ENCODE data around the gene SLCO2A1. TPM values are rescaled to one million over a fixed set of nuclear protein-coding genes. Genes with fewer than 3 reads are reported as not detected.

The SLCO2A1 gene
- total and polyA plus RNA-seq, 2 donors: 3.0 to 25.6 TPM

DNA sequence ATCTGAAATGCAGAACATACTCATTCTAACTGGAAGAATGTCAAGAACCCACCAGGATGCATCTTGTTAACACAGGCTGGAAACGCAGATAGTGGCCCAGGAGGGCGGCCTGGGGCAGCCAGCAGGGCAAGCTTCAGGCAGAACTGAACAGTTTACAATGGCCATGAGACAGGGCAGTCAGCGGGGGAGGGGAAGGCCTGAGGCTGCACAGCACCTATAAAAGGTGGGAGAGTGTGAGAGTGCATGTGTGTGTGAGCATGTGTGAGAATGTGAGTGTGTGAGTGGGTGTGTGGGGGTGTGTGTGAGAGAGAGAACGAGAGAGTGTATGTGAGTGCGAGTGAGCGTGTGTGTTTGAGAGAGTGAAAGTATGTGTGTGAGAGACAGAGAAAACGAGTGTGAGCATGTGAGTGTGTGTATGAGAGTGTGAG is 26.8 kb upstream of the SLCO2A1 start:
- Histone ChIP-seq H3K27ac (ENCODE audit: low read depth) (no peak overlapping the region), H3K4me3 (ENCODE audit: low read depth, low read length) (no peak overlapping the region), H3K36me3 (ENCODE audit: insufficient read depth) (no peaks in the 10 kb centered on the region), H3K4me1 (ENCODE audit: insufficient read depth) (no peaks in the 10 kb centered on the region)
- 84% methylated on average over 7 of the region's 7 CpGs for WGBS
- DNase-seq (ENCODE audit: extremely low spot score): no peak

DNA sequence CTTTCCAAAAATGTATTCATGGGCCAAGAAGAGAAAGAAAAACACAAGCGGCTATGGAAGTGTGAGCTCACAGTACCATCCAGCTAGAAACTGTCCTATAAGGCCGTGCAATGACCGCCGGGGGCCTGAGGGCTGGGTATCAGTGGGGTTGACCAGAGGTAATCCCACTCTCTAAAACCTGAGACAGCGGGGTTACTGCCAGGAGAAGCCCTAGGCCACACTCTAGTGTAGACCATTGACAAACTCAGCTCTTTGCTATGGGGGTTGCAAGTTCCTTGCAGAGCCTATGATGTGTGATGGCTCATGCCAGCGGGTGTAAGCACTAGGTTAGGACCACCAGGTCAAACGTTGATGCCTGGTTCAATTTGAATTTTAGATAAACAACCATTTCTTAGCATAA is 25.9 kb upstream of the SLCO2A1 start:
- H3K4me3 ChIP-seq (ENCODE audit: low read depth, low read length): no peak overlapping the region
- no peaks in the 10 kb centered on the region for H3K36me3 ChIP-seq (ENCODE audit: insufficient read depth)
- H3K4me1 ChIP-seq (ENCODE audit: insufficient read depth): no peaks in the 10 kb centered on the region
- no peak for DNase-seq (ENCODE audit: extremely low spot score)
- H3K27ac ChIP-seq (ENCODE audit: low read depth): no peak overlapping the region
- 87% methylated on average over 7 of the region's 7 CpGs for WGBS

DNA sequence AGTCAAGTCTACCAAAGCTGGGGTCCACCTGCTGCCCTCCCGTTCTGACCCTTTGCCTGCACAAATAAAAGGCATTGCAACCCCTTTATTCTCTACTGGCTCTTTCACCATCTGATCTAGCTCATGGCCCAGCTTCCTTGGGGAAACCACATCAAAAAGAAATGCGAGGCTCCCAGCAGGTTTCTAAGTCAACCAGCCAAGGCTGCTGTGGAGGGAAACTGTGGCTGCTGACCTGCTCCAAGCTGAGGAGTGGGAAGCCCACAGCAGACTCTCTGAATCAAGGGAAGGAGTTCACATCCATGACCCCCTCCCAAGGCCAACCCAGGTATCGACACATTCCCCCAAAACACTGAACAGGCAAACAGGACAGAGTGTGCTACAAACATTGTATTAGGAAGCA is 25.2 kb upstream of the SLCO2A1 start:
- WGBS: 86% methylated on average over 3 of the region's 3 CpGs
- no peak for DNase-seq (ENCODE audit: extremely low spot score)
- Histone ChIP-seq H3K36me3 (ENCODE audit: insufficient read depth) (no peaks in the 10 kb centered on the region), H3K27ac (ENCODE audit: low read depth) (no peak overlapping the region), H3K4me3 (ENCODE audit: low read depth, low read length) (no peak overlapping the region), H3K4me1 (ENCODE audit: insufficient read depth) (no peaks in the 10 kb centered on the region)

DNA sequence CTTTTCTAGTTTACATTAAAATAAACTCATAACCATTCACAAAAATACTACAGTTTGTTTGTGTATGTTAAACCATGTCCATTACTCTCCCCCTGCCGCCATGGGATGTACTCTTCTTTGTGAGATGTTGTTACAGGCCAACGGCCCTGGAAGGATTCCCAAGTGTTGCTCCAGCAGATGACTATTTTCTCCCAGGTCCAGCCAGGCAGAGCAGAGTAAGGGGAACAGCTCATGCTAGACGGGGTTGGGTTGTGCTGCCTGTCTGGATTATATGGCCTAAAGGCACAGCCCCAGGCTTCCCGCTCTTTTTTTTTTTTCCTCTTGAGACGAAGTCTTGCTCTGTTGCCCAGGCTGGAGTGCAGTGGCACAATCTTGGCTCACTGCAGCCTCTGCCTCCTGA is 24.5 kb upstream of the SLCO2A1 start:
- H3K36me3 ChIP-seq (ENCODE audit: insufficient read depth): no peaks in the 10 kb centered on the region
- H3K4me1 ChIP-seq (ENCODE audit: insufficient read depth): no peaks in the 10 kb centered on the region
- no peak overlapping the region for H3K4me3 ChIP-seq (ENCODE audit: low read depth, low read length)
- no peak overlapping the region for H3K27ac ChIP-seq (ENCODE audit: low read depth)
- no peak for DNase-seq (ENCODE audit: extremely low spot score)
- WGBS: 85% methylated on average over 5 of the region's 5 CpGs

DNA sequence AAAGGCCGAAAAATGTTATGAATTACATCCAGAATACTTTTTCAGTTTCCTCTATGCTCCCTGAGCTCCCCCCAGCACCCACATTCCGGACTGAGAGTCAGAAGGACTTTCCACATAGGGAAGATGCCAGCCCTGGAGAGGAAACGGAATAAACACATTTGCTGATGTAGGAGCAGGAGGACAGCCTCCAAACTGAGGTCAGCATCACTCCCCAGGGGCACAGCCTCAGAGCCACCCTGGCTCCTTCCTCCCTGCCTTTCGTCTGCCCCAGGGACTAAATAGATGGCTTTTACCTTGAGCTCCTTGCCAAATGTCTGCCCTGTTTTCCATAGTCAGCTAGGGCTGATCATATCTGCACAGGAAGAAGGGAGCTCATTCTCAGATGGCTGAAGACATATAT is 22.6 kb upstream of the SLCO2A1 start:
- H3K4me1 ChIP-seq (ENCODE audit: insufficient read depth): no peaks in the 10 kb centered on the region
- WGBS: 70% methylated on average over 4 of the region's 4 CpGs
- no peaks in the 10 kb centered on the region for H3K36me3 ChIP-seq (ENCODE audit: insufficient read depth)
- DNase-seq (ENCODE audit: extremely low spot score): no peak
- no peak overlapping the region for H3K27ac ChIP-seq (ENCODE audit: low read depth)
- H3K4me3 ChIP-seq (ENCODE audit: low read depth, low read length): no peak overlapping the region

DNA sequence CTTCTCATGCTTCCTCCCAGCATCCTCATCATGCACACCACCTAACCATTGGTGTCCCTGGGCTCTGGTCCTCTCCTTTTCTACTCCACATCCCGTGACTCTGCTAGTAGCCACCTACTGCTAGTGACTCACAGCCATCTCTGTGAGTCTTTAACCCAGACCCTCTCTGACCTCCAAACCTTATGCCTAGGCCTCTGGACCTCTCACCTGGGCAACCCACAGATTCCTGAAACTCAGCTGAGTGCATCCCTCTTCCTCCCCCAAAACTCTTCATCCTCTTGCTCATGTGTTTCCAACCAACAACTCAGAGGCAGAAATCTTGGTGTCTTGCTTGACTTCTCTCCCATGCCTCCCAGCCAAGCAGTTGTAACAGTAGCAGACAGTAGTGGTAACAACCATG is 20.0 kb upstream of the SLCO2A1 start:
- H3K27ac ChIP-seq (ENCODE audit: low read depth): no peak overlapping the region
- no peaks in the 10 kb centered on the region for H3K36me3 ChIP-seq (ENCODE audit: insufficient read depth)
- H3K4me3 ChIP-seq (ENCODE audit: low read depth, low read length): no peak overlapping the region
- H3K4me1 ChIP-seq (ENCODE audit: insufficient read depth): no peaks in the 10 kb centered on the region
- no peak for DNase-seq (ENCODE audit: extremely low spot score)
- 86% methylated on average over 1 of the region's 1 CpG for WGBS

DNA sequence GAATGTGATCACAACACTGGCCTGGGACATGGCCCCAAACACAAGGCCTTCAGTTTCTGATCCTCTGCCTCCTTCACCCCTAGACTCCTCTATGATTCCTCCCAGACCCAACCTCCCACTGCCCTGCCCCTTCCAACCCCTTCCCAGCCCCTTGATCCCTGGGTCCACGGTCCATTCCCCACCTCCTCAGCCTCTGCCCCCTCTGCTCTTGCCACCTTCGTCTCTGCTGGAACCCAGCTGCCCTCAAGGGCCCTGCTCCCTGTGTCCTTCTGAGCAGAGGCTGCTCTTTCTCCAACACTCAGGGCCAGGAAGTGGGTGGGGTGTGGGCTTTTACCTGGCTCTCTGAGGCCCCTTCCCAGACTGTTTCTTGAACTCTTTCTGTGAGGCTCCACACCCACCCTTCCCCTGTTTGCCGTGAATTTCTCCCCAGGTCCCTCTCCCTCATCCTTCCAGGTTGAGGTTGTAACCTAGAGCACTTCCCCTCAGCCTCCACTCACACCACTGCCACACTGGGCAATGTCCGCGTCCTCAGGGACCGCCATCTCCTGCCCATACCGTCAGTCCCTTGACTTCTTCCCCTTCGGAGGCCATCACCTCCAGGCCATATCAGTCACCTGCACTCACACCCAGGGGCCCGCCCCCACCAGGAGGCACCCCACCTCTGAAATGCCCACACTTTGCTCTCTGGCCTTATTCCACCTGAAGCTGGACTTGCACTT is 18.7 kb upstream of the SLCO2A1 start:
- WGBS: 90% methylated on average over 9 of the region's 9 CpGs
- H3K36me3 ChIP-seq (ENCODE audit: insufficient read depth): no peaks in the 10 kb centered on the region
- no peak overlapping the region for H3K27ac ChIP-seq (ENCODE audit: low read depth)
- DNase-seq (ENCODE audit: extremely low spot score): no peak
- H3K4me3 ChIP-seq (ENCODE audit: low read depth, low read length): no peak overlapping the region
- H3K4me1 ChIP-seq (ENCODE audit: insufficient read depth): no peaks in the 10 kb centered on the region

DNA sequence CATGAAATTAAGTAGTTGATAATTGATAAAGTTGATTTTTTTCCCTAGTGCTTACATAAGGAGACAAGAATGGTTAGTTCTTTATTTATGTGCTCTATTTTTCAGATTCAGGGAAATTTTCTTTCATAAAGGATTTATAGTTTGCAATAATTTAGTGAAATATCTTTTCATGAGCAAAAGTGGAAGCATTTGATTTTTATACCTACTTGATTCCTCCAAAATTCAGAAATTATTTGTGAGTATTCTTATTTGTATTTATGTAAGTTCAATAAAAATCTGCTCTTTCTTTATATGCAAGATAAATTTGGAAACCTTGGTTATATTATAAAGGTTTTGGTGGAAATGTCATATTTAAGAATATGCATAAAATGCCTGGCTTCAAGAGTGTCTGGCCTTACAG is 14.7 kb upstream of the SLCO2A1 start:
- no peak for DNase-seq (ENCODE audit: extremely low spot score)
- Histone ChIP-seq H3K4me3 (ENCODE audit: low read depth, low read length) (no peak overlapping the region), H3K4me1 (ENCODE audit: insufficient read depth) (no peaks in the 10 kb centered on the region), H3K36me3 (ENCODE audit: insufficient read depth) (no peaks in the 10 kb centered on the region), H3K27ac (ENCODE audit: low read depth) (no peak overlapping the region)

DNA sequence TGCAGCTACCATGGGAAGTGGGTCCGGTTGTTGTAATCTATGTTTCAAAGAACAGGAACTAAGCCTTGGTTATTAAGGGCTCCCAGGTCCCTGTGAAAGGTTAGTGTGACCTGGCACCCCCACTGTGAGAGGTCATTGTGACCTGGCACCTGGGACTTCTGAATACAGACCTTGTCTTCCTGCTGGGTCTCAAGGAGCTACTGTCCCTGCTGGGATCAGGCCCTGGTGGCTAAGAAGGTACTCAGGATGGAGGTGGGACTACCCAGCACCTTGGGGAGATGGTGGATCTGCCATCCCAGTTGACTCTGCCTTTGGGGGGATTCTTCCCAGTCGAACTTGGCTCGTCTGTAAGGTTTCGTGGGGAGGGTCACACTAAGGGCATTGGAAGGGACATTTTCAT is 10.3 kb upstream of the SLCO2A1 start:
- 83% methylated on average over 4 of the region's 4 CpGs for WGBS
- no peak for DNase-seq (ENCODE audit: extremely low spot score)
- Histone ChIP-seq H3K27ac (ENCODE audit: low read depth) (no peak overlapping the region), H3K36me3 (ENCODE audit: insufficient read depth) (no peaks in the 10 kb centered on the region), H3K4me1 (ENCODE audit: insufficient read depth) (no peaks in the 10 kb centered on the region), H3K4me3 (ENCODE audit: low read depth, low read length) (no peak overlapping the region)

DNA sequence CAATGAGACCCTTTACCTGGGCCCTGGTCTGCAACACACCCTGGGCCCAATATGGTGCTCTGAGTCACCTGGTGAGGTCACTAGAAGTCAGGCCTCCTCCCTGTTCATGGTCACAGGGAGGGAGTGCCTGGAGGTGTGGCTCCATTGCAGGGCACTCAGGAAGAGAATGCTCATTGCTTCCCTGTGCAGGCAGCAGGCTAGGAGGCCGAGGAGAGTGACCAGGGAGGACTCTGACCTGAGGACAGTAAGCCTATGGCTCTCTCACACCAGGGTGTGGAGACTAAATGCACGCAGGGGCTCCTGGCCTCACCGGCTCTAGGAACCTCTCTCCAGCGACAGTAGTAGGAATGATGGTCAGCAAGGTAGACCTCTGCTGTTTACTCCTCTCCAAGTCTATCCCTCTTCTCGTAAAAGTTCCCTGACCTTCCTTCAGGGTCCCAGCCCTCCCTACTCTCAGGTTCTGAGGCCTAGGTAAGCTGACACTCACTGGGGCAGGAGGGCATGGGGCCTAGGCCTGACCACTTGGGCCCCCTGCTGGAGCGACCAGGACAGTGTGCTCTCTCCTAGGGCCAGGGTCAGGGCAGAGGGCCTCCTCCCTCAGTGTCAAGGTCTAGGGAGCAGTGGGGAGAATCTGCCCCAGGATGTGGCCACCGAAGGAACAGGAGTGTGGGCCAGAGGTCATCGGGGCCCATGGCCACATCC is 9.6 kb upstream of the SLCO2A1 start:
- H3K4me1 ChIP-seq (ENCODE audit: insufficient read depth): no peaks in the 10 kb centered on the region
- no peak overlapping the region for H3K4me3 ChIP-seq (ENCODE audit: low read depth, low read length)
- WGBS: 77% methylated on average over 8 of the region's 8 CpGs
- H3K27ac ChIP-seq (ENCODE audit: low read depth): no peak overlapping the region
- no peak for DNase-seq (ENCODE audit: extremely low spot score)
- no peaks in the 10 kb centered on the region for H3K36me3 ChIP-seq (ENCODE audit: insufficient read depth)

DNA sequence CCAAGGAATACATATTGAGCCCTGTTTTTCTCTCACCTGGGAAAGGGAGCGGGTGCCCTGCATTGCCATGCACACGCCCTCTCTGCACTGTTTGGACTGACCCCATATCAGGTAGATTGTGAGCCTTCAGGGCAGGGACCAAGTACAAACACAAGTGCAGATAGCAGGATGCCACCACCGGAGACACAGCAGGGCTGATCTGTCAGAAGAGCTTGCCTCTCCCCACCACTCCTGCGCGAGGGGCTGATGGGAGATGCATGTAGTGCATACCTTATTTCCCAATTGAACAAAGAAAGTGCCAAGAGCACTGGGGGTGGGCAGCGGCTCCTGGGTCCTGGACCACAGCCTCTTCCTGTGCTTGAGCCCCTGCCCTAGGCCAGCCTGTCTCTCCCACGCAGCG is 9.0 kb upstream of the SLCO2A1 start:
- WGBS: 91% methylated on average over 8 of the region's 8 CpGs
- H3K4me1 ChIP-seq (ENCODE audit: insufficient read depth): no peaks in the 10 kb centered on the region
- no peak overlapping the region for H3K27ac ChIP-seq (ENCODE audit: low read depth)
- DNase-seq (ENCODE audit: extremely low spot score): no peak
- no peak overlapping the region for H3K4me3 ChIP-seq (ENCODE audit: low read depth, low read length)
- no peaks in the 10 kb centered on the region for H3K36me3 ChIP-seq (ENCODE audit: insufficient read depth)

DNA sequence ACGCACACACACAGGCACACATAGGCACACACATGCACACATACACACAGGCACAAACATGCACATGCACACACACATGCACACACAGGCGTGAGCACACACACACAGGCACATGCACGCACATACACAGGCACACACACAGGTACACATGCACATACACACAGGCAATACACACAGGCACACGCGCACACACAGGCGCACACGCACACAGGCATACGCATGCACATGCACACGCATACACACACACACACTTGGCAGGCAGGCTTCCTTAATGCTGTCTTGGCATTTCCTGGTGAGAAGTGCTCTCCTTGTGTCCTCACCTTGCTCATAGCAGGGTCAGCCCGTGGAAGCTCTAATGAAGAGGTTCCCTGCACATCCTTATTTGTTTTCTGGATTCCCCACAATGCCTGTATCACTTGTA is 8.4 kb upstream of the SLCO2A1 start:
- DNase-seq (ENCODE audit: extremely low spot score): no peak
- Histone ChIP-seq H3K4me1 (ENCODE audit: insufficient read depth) (no peaks in the 10 kb centered on the region), H3K36me3 (ENCODE audit: insufficient read depth) (no peaks in the 10 kb centered on the region), H3K27ac (ENCODE audit: low read depth) (no peak overlapping the region), H3K4me3 (ENCODE audit: low read depth, low read length) (no peak overlapping the region)
- WGBS: 74% methylated on average over 10 of the region's 10 CpGs

DNA sequence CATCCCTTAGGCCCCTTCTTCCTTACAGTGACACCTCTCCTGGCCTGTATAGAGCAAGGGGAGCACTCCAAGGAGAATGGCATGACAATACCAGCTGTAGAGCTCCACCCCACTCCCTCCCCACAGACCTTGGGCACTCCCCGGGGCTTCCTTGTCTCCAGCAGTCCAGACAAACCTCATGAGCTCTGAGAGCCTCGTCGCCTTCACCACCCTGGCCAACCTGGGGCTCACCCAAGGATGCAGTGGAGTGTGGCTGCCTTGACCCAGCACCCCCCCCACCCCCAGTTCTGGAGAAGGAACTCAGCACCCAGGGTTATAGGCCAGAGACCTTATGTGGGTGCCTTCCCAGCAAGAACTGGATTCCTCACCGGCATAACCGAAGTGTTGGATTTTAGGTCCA is 7.4 kb upstream of the SLCO2A1 start:
- Histone ChIP-seq H3K4me1 (ENCODE audit: insufficient read depth) (no peaks in the 10 kb centered on the region), H3K4me3 (ENCODE audit: low read depth, low read length) (no peak overlapping the region), H3K36me3 (ENCODE audit: insufficient read depth) (no peaks in the 10 kb centered on the region), H3K27ac (ENCODE audit: low read depth) (no peak overlapping the region)
- DNase-seq (ENCODE audit: extremely low spot score): no peak
- WGBS: 84% methylated on average over 5 of the region's 5 CpGs

DNA sequence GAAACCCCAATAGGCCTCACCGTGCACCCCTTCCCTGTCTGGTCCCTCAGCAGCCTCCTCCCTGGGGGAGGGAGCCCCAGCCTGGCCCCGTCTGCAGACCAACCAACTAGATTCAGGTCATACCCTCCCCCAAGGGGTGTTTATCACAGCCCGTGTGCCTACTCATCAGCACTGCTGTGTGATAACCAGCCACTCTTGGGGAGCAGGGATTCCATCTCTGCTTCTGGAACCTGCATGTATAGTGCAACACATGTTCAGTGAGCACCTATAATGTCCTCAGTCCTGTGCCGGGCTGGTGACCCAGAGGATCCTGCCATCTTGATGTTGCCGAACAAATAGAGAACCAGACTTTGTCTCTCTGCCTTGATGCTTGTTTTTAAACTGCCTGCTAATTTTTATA is 6.6 kb upstream of the SLCO2A1 start:
- no peak for DNase-seq (ENCODE audit: extremely low spot score)
- 80% methylated on average over 5 of the region's 5 CpGs for WGBS
- Histone ChIP-seq H3K4me1 (ENCODE audit: insufficient read depth) (no peaks in the 10 kb centered on the region), H3K36me3 (ENCODE audit: insufficient read depth) (no peaks in the 10 kb centered on the region), H3K4me3 (ENCODE audit: low read depth, low read length) (no peak overlapping the region), H3K27ac (ENCODE audit: low read depth) (no peak overlapping the region)
